Measurements from ENCODE around the gene ADAMTSL1. TPM values are rescaled to one million over a fixed set of nuclear protein-coding genes. Genes with fewer than 3 reads are reported as not detected.

ADAMTSL1 gene
- total RNA-seq, 2 experiments from 2014 or later: not detected

GRCh38 chr9:18753904-18754303 is 280.0 kb downstream of the ADAMTSL1 start:
- H3K9me3 Mint-ChIP-seq: no peaks in the 10 kb centered on the region
- H3K27ac Mint-ChIP-seq: no peak overlapping the region
- no peak for DNase-seq
- no peaks in the 10 kb centered on the region for H3K36me3 Mint-ChIP-seq (ENCODE audit: low read depth)
- H3K4me1 Mint-ChIP-seq: no peaks in the 10 kb centered on the region
- CTCF ChIA-PET: no interaction called here
- no peak overlapping the region for H3K4me3 Mint-ChIP-seq
- POLR2A ChIA-PET: no interaction called here
- no peaks in the 10 kb centered on the region for H3K27me3 Mint-ChIP-seq

GRCh38 chr9:18754537-18754936 is 280.6 kb downstream of the ADAMTSL1 start:
- no peak for DNase-seq
- no peaks in the 10 kb centered on the region for H3K27me3 Mint-ChIP-seq
- no peak overlapping the region for H3K4me3 Mint-ChIP-seq
- H3K27ac Mint-ChIP-seq: no peak overlapping the region
- no peaks in the 10 kb centered on the region for H3K36me3 Mint-ChIP-seq (ENCODE audit: low read depth)
- H3K9me3 Mint-ChIP-seq: no peaks in the 10 kb centered on the region
- CTCF ChIA-PET: no interaction called here
- POLR2A ChIA-PET: interaction anchor here (0.6 kb wide), 1 partner anchor 316 kb away, joined by 4 read pairs; no protein-coding TSS in a partner anchor
- H3K4me1 Mint-ChIP-seq: no peaks in the 10 kb centered on the region

- no peak overlapping the region for H3K4me3 Mint-ChIP-seq
- H3K27me3 Mint-ChIP-seq: no peaks in the 10 kb centered on the region
- no peak overlapping the region for H3K27ac Mint-ChIP-seq
- no peaks in the 10 kb centered on the region for H3K9me3 Mint-ChIP-seq
- POLR2A ChIA-PET: no interaction called here
- no peaks in the 10 kb centered on the region for H3K4me1 Mint-ChIP-seq
- H3K36me3 Mint-ChIP-seq (ENCODE audit: low read depth): no peaks in the 10 kb centered on the region
- CTCF ChIA-PET: no interaction called here
- DNase-seq: no peak
These were observed 281.3 kb downstream of the ADAMTSL1 start for GRCh38 chr9:18755263-18755662.

- Mint-ChIP-seq H3K4me1 (no peaks in the 10 kb centered on the region), H3K36me3 (ENCODE audit: low read depth) (no peaks in the 10 kb centered on the region), H3K4me3 (no peak overlapping the region), H3K27ac (no peak overlapping the region), H3K27me3 (no peaks in the 10 kb centered on the region), H3K9me3 (no peaks in the 10 kb centered on the region)
- ChIA-PET CTCF (no interaction called here), POLR2A (no interaction called here)
- DNase-seq: no peak
These were observed 282.8 kb downstream of the ADAMTSL1 start for GRCh38 chr9:18756712-18757125.

GRCh38 chr9:18759827-18760226 is 285.9 kb downstream of the ADAMTSL1 start:
- ChIA-PET POLR2A (no interaction called here), CTCF (no interaction called here)
- H3K27me3 Mint-ChIP-seq: peaks cover 3% of the 10 kb centered on the region
- DNase-seq: no peak
- H3K4me3 Mint-ChIP-seq: no peak overlapping the region
- H3K9me3 Mint-ChIP-seq: no peaks in the 10 kb centered on the region
- H3K27ac Mint-ChIP-seq: no peak overlapping the region
- H3K36me3 Mint-ChIP-seq (ENCODE audit: low read depth): no peaks in the 10 kb centered on the region
- H3K4me1 Mint-ChIP-seq: no peaks in the 10 kb centered on the region

GRCh38 chr9:18761742-18762300 is 287.9 kb downstream of the ADAMTSL1 start:
- Mint-ChIP-seq H3K4me3 (no peak overlapping the region), H3K4me1 (no peaks in the 10 kb centered on the region), H3K36me3 (ENCODE audit: low read depth) (no peaks in the 10 kb centered on the region), H3K27ac (no peak overlapping the region), H3K27me3 (peaks cover 9% of the 10 kb centered on the region), H3K9me3 (no peaks in the 10 kb centered on the region)
- POLR2A ChIA-PET: no interaction called here
- CTCF ChIA-PET: no interaction called here
- DNase-seq: no peak

- CTCF ChIA-PET: no interaction called here
- peaks cover 2% of the 10 kb centered on the region for H3K4me1 Mint-ChIP-seq
These were observed 293.1 kb downstream of the ADAMTSL1 start for GRCh38 chr9:18766989-18767550.

GRCh38 chr9:18768951-18769622 is 295.1 kb downstream of the ADAMTSL1 start:
- POLR2A ChIA-PET: no interaction called here
- CTCF ChIA-PET: no interaction called here
- Mint-ChIP-seq H3K9me3 (no peaks in the 10 kb centered on the region), H3K4me3 (no peak overlapping the region), H3K36me3 (ENCODE audit: low read depth) (no peaks in the 10 kb centered on the region), H3K27me3 (peaks cover 11% of the 10 kb centered on the region), H3K4me1 (peaks cover 2% of the 10 kb centered on the region), H3K27ac (no peak overlapping the region)
- no peak for DNase-seq

More at GRCh38 chr9:18766989-18767550, 293.1 kb downstream of the ADAMTSL1 start:
- H3K27ac Mint-ChIP-seq: no peak overlapping the region
- H3K9me3 Mint-ChIP-seq: no peaks in the 10 kb centered on the region
- POLR2A ChIA-PET: no interaction called here
- peaks cover 12% of the 10 kb centered on the region for H3K27me3 Mint-ChIP-seq
- no peaks in the 10 kb centered on the region for H3K36me3 Mint-ChIP-seq (ENCODE audit: low read depth)
- DNase-seq: no peak
- H3K4me3 Mint-ChIP-seq: no peak overlapping the region

- H3K4me3 Mint-ChIP-seq: no peak overlapping the region
- ChIA-PET CTCF (no interaction called here), POLR2A (no interaction called here)
- peaks cover 2% of the 10 kb centered on the region for H3K4me1 Mint-ChIP-seq
- no peak overlapping the region for H3K27ac Mint-ChIP-seq
- DNase-seq: no peak
- H3K9me3 Mint-ChIP-seq: no peaks in the 10 kb centered on the region
- peaks cover 14% of the 10 kb centered on the region for H3K27me3 Mint-ChIP-seq
- no peaks in the 10 kb centered on the region for H3K36me3 Mint-ChIP-seq (ENCODE audit: low read depth)
These were observed 296.4 kb downstream of the ADAMTSL1 start for GRCh38 chr9:18770131-18770908.

GRCh38 chr9:18771011-18771410 is 297.1 kb downstream of the ADAMTSL1 start:
- Mint-ChIP-seq H3K4me3 (no peak overlapping the region), H3K36me3 (ENCODE audit: low read depth) (no peaks in the 10 kb centered on the region), H3K27me3 (peaks cover 9% of the 10 kb centered on the region), H3K27ac (no peak overlapping the region), H3K4me1 (peaks cover 2% of the 10 kb centered on the region), H3K9me3 (no peaks in the 10 kb centered on the region)
- ChIA-PET CTCF (no interaction called here), POLR2A (no interaction called here)
- DNase-seq: no peak

- ChIA-PET CTCF (no interaction called here), POLR2A (no interaction called here)
- H3K27ac Mint-ChIP-seq: no peak overlapping the region
- no peak for DNase-seq
- no peaks in the 10 kb centered on the region for H3K36me3 Mint-ChIP-seq (ENCODE audit: low read depth)
- no peaks in the 10 kb centered on the region for H3K9me3 Mint-ChIP-seq
- no peak overlapping the region for H3K4me3 Mint-ChIP-seq
- peaks cover 8% of the 10 kb centered on the region for H3K27me3 Mint-ChIP-seq
- H3K4me1 Mint-ChIP-seq: peaks cover 2% of the 10 kb centered on the region
These were observed 297.8 kb downstream of the ADAMTSL1 start for GRCh38 chr9:18771763-18772162.

- H3K27ac Mint-ChIP-seq: no peak overlapping the region
- no peaks in the 10 kb centered on the region for H3K4me1 Mint-ChIP-seq
- H3K9me3 Mint-ChIP-seq: no peaks in the 10 kb centered on the region
- CTCF ChIA-PET: interaction anchor here (0.6 kb wide), 1 partner anchor 108 kb away, joined by 3 read pairs; no protein-coding TSS in a partner anchor
- no peaks in the 10 kb centered on the region for H3K36me3 Mint-ChIP-seq (ENCODE audit: low read depth)
- no peak for DNase-seq
- no peak overlapping the region for H3K4me3 Mint-ChIP-seq
- H3K27me3 Mint-ChIP-seq: peaks cover 8% of the 10 kb centered on the region
- POLR2A ChIA-PET: no interaction called here
These were observed 301.3 kb downstream of the ADAMTSL1 start for GRCh38 chr9:18775241-18775640.

- ChIA-PET CTCF (no interaction called here), POLR2A (no interaction called here)
- no peak overlapping the region for H3K27ac Mint-ChIP-seq
- H3K36me3 Mint-ChIP-seq (ENCODE audit: low read depth): no peaks in the 10 kb centered on the region
- no peak overlapping the region for H3K4me3 Mint-ChIP-seq
- H3K9me3 Mint-ChIP-seq: no peaks in the 10 kb centered on the region
- peaks cover 4% of the 10 kb centered on the region for H3K27me3 Mint-ChIP-seq
- DNase-seq: no peak
- H3K4me1 Mint-ChIP-seq: no peaks in the 10 kb centered on the region
These were observed 302.0 kb downstream of the ADAMTSL1 start for GRCh38 chr9:18775930-18776329.
